IPS-11a (cell line): Measurements from ENCODE around the gene HOXA6.

ENCODE experiments used
- H3K4me3 ChIP-seq: one replicate; pipeline ENCODE4 v1.5.1; 2013; ENCODE audit warnings: low read depth, low read length, control low read depth

The HOXA6 gene

GRCh38 chr7:27152816-27153442 is 5.4 kb upstream of the HOXA6 start:
- H3K4me3 ChIP-seq = no peak overlapping the region

DNA sequence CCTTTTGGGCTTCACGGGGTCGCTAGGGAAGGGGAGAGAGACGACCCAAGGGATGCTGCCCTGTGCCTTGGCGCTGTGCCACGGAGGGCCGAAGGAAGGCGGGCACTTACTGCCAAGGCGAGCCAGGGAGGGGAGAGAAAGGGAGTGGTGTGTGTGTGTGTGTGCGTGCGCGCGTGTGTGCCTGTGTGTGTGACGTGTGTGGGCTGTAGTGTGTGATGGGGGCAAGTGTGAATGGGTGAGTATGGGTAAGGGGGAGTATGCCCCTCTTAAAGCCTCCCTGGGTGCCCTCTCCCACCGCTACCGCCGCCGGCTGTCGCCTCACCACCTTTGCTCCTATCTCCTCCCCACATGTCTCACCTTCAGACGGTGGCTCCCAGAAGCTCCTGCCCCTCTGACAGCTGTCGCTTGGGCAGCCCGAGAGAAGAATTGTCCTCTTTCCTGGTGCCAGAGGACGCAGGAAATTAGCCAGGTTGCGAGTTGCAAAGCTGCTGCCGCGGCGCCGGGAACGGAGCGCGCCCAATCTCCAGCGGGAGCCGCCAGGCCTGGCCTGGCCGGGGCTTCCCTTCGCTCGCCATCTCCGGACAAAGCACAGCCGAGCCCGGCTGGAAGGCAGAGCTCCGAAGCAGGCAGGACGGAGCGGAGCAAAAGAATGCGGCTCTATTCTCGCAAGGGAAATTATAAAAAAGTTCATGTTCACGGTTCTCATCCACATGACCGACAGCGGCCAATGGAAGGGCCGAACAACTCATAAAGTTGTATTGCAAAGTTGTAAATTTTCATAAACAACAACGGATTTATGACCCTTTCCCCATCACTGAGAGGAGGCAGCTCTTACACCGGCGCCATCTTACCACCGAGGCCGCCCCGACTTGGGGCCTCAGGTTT is 4.6 kb upstream of the HOXA6 start, which contains the start of gene HOXA3:
Gene HOXA3, minus strand, starts transcription at position 653 of the 885 bp plus-strand sequence. CDS start 41,943 bp downstream, outside the sequence.
- no peak within 1 kb of the TSS for H3K4me3 ChIP-seq

GRCh38 chr7:27151341-27151930 is 3.9 kb upstream of the HOXA6 start:
- no peak overlapping the region for H3K4me3 ChIP-seq

DNA sequence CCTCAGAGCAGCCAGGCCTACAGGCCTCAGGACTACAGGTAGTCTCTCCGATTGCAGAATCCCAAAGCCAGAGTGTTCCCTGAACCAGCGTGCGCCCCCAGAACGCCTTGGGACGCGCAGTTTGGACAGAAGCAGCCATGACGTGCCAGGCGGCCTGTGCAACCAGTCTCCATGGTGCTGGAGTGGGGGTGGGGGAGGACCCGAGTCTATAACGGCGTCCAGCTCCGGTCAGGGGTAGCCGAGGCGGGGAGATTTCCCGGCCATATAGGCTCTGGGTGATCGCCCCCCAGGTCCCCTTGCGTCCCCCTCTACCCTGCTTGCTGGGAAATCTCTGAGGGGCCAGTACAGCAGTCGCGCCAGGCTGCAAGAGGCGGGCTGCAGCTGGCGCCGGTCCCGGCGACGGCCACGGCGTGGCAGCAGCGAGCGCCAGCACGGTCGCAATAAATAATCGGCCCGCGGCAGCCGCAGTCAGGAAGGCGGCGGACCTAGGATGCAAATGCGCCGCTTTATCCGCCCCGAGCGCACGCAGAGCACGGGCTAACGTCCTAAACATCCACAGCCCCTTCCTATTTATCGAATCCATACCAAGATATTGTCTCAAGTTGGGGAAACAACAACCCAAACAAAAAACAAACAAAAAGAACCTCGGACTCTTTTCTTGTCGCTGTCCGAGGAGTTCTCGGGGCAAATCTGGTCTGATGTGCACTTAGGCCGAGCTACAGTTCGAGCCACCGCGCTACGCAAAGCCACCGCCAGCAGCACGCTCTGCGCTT is 3.2 kb upstream of the HOXA6 start:
- no peak overlapping the region for H3K4me3 ChIP-seq

DNA sequence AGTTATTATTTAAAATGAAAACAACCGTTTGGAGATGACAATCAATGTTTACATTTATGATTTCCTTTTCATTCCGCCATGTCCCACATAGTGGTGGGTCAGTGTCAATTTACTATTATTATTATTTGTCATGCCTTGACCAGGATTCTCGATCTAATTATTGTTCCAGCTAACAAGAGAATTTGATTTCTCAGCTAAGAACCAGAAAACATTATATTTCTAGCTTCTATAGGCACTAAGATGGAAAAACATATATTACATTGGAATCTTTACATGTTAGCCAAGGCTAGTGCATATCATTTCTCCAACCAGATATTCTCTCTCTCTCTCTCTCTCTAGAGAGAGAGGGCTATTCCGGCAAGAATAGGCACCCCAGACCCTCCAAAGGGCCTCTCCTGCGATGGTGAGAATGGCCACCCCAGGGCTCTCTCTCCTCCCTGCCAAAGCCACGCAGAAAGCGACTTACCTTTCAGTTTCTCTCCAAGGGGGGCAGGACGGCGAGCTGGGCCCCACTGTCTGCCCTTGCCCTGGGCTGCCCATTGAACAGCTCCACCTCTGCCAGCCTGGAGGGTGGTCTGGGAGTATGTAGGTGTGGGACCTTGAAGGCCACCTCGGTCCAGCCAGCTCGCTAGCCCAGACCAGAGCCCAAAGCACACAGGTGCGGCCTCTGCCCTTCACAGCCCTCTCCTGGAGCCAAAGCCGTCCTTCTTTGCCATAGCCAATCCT is 2.4 kb upstream of the HOXA6 start:
- no peak overlapping the region for H3K4me3 ChIP-seq

DNA sequence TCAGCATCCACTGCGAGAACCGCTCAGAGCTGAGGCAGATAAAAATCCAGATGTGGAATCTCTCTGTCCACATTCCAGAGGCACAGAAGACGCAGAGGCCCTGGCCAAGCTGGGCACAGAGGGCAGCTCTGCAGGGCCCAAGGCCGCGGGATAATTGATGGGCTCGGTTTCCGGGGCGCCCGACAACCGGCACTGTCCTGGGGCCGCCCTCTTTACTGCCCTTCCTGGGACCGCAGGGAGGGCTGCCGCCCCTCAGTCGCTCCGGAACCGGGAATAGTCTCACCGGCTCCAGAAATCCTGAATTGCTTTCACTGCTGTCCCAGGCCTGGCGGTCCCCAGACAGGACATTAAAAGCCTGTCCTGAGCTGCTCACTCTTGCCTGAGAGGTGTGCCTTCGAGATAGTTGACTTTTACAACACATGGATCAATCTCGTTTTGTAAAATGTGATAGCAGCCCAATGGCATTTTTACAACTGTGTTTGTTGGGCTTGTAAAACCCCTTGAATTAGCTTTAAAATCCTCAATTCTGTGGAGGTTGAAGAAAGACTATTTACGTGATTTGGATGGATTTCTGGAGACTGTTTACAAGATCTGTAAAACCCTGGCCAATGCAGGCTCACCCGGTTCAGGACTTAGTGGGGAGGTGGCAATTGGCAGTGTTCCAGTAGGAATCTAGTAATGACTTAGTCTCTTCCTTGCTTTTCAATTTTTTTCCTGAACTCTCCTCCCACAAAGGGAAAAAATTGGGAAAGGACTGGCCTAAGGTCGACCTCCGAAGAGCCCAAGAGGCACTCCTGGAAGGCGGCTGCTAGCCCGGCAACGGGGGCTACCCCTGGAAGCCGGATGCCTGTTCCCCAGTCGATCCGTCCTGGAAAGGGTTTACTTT is 1.4 kb upstream of the HOXA6 start:
- H3K4me3 ChIP-seq = no peak overlapping the region

GRCh38 chr7:27148031-27148755 is 619 bp upstream of the HOXA6 start:
- no peak overlapping the region for H3K4me3 ChIP-seq

GRCh38 chr7:27146491-27147198 is 929 bp downstream of the HOXA6 start:
- no peak overlapping the region for H3K4me3 ChIP-seq

- H3K4me3 ChIP-seq = no peak overlapping the region
Measured at GRCh38 chr7:27145914-27146412, 1.6 kb downstream of the HOXA6 start.

DNA sequence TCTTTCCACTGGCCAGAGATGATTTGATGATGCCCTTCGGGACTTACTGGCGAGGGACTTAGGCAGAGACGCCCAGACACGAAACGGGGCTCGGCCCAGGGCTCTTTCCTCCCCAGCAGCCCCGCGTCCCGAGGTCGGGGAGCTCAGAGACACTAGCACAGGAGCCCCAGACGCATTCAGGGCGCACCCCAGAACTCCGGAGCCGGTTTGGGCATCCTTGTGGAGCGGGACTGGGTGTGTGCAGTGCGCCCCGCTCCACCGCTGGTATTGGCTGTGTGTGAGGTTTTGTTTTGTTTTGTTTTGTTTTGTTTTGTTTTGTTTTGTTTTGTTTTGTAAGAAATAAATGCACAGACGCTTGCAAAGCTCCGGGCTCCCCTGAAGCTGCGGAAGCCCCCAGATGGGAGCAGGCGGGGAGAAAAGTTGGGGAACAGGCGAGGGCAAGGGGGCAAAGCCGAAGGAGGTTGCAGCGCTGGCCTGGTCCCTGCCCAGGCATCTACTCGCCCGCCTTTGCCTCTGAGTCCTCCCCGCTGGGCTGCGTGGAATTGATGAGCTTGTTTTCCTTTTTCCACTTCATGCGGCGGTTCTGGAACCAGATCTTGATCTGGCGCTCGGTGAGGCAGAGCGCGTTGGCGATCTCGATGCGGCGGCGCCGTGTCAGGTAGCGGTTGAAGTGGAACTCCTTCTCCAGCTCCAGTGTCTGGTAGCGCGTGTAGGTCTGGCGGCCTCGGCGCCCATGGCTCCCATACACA is 2.2 kb downstream of the HOXA6 start:
- H3K4me3 ChIP-seq = no peak overlapping the region

GRCh38 chr7:27144781-27145164 is 2.8 kb downstream of the HOXA6 start:
- no peak overlapping the region for H3K4me3 ChIP-seq

GRCh38 chr7:27143950-27144780 is 3.4 kb downstream of the HOXA6 start:
- H3K4me3 ChIP-seq = no peak overlapping the region

DNA sequence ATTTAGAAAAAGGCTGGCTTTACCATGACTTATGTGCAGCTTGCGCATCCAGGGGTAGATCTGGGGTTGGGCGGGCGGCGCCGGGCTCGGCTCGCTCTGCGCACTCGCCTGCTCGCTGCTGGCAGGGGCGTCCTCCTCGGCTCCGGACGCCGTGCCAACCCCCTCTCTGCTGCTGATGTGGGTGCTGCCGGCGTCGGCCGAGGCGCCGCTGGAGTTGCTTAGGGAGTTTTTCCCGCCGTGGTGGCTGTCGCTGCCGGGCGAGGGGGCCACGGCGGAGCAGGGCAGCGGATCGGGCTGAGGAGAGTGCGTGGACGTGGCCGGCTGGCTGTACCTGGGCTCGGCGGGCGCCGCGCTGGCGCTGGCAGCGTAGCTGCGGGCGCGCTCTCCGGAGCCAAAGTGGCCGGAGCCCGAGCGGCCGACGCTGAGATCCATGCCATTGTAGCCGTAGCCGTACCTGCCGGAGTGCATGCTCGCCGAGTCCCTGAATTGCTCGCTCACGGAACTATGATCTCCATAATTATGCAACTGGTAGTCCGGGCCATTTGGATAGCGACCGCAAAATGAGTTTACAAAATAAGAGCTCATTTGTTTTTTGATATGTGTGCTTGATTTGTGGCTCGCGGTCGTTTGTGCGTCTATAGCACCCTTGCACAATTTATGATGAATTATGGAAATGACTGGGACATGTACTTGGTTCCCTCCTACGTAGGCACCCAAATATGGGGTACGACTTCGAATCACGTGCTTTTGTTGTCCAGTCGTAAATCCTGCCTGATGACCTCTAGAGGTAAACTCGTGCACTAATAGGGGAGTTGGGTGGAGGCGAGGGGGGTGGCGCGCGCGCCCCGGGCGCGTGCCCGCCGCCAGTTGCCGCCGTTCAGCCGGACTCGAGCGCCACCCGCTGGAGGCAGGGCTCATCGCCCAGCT is 4.3 kb downstream of the HOXA6 start, which contains the start of gene HOXA5:
Gene HOXA5, minus strand, starts transcription at position 659 of the 927 bp plus-strand sequence. Its CDS starts 74 bp downstream, at position 585.
- peak within 1 kb of the TSS; percentile 13 for H3K4me3 ChIP-seq

- no peak overlapping the region for H3K4me3 ChIP-seq
Measured at GRCh38 chr7:27142580-27143022, 5.0 kb downstream of the HOXA6 start.

GRCh38 chr7:27141923-27142579 is 5.5 kb downstream of the HOXA6 start:
- no peak overlapping the region for H3K4me3 ChIP-seq
